Hepatocyte (in vitro differentiated cells): ENCODE data around the gene PIM3. TPM values are rescaled to one million over a fixed set of nuclear protein-coding genes. Genes with fewer than 3 reads are reported as not detected.

Experiments
- DNase-seq: peaks from one replicate; pipeline ENCODE4 v3.0.0-alpha.2; 2016; ENCODE audit warnings: low spot score
- H2AFZ ChIP-seq: fragments of 200-600 bp; sonication (generic); 2 replicates; pipeline ENCODE4 v1.6.0; 2016; ENCODE audit warnings: antibody characterized with exemption, mild to moderate bottlenecking
- H3K27ac ChIP-seq: fragments of 200-600 bp; sonication (generic); 2 replicates; pipeline ENCODE4 v1.5.1; 2016; ENCODE audit warnings: mild to moderate bottlenecking
- H3K27me3 ChIP-seq: fragments of 200-600 bp; sonication (generic); 2 replicates; pipeline ENCODE4 v1.6.1; 2016
- H3K36me3 ChIP-seq: fragments of 200-600 bp; sonication (generic); replicated peaks from 2 replicates; pipeline ENCODE4 v1.5.1; 2016; ENCODE audit warnings: low read depth; ENCODE audit not compliant: insufficient read depth
- H3K4me1 ChIP-seq: fragments of 200-600 bp; sonication (generic); 2 replicates; pipeline ENCODE4 v1.5.1; 2016; ENCODE audit warnings: mild to moderate bottlenecking, moderate library complexity; ENCODE audit not compliant: insufficient read depth
- H3K4me2 ChIP-seq: fragments of 200-600 bp; sonication (generic); 2 replicates; pipeline ENCODE4 v1.6.0; 2016
- H3K4me3 ChIP-seq: fragments of 200-600 bp; sonication (generic); 2 replicates; pipeline ENCODE4 v1.5.1; 2016; ENCODE audit warnings: mild to moderate bottlenecking
- H3K79me2 ChIP-seq: fragments of 200-600 bp; sonication (generic); 2 replicates; pipeline ENCODE4 v1.6.0; 2017; ENCODE audit warnings: mild to moderate bottlenecking
- H3K9me2 ChIP-seq: fragments of 200-600 bp; sonication (generic); replicated peaks from 2 replicates; pipeline ENCODE4 v1.6.0; 2017; ENCODE audit warnings: mild to moderate bottlenecking; ENCODE audit not compliant: insufficient read depth
- H3K9me3 ChIP-seq: fragments of 200-600 bp; sonication (generic); 2 replicates; pipeline ENCODE4 v1.5.1; 2016; ENCODE audit warnings: low read depth, mild to moderate bottlenecking
- H4K20me1 ChIP-seq: fragments of 200-600 bp; sonication (generic); 2 replicates; pipeline ENCODE4 v1.6.0; 2016; ENCODE audit warnings: mild to moderate bottlenecking; ENCODE audit not compliant: insufficient read depth, poor library complexity, severe bottlenecking
- CTCF ChIP-seq: fragments of 200-600 bp; sonication (generic); IDR thresholded peaks from 2 replicates; pipeline ENCODE4 v1.5.1; 2016; ENCODE audit warnings: antibody characterized with exemption, mild to moderate bottlenecking; ENCODE audit not compliant: poor library complexity
- EZH2 ChIP-seq: fragments of 200-600 bp; sonication (generic); IDR thresholded peaks from 2 replicates; pipeline ENCODE4 v1.6.1; 2016; ENCODE audit warnings: antibody characterized with exemption, mild to moderate bottlenecking, borderline replicate concordance
- EZH2phosphoT487 ChIP-seq: fragments of 200-600 bp; sonication (generic); IDR thresholded peaks from one replicate; pipeline ENCODE4 v1.6.1; 2018; ENCODE audit warnings: antibody characterized with exemption, mild to moderate bottlenecking, low read depth, moderate library complexity; ENCODE audit not compliant: unreplicated experiment, severe bottlenecking
- WGBS: methylation state at CpG from one replicate; pipeline ENCODE4 v1.1.6; 2016; ENCODE audit warnings: low lambda C conversion rate; ENCODE audit errors: missing lambda C conversion rate; 5-methylcytosine and 5-hydroxymethylcytosine counted together
- polyA plus RNA-seq: library from polyadenylated mRNA; unstranded; fragments of >200 nt; fragmentation: Nextera tagmentation; extraction: Ambion mirVana; gene quantifications from 2 replicates; pipeline ENCODE4 v1.2.1, GENCODE V29; 2016
- total RNA-seq: library from RNA; depleted of rRNA; stranded (reverse); fragments of >200 nt; gene quantifications from 2 replicates; pipeline ENCODE4 v1.2.3, GENCODE V29; 2014

Gene PIM3
- total and polyA plus RNA-seq, 2 experiments from 2014 or later, result 81.1 to 138 TPM

GRCh38 chr22:49970528-49971231, 10.1 kb downstream of the PIM3 start:
- peak overlapping the region; percentile 21 for H2AFZ ChIP-seq
- TF ChIP-seq EZH2 (no peak), EZH2phosphoT487 (no peak), CTCF (no peak)

DNA sequence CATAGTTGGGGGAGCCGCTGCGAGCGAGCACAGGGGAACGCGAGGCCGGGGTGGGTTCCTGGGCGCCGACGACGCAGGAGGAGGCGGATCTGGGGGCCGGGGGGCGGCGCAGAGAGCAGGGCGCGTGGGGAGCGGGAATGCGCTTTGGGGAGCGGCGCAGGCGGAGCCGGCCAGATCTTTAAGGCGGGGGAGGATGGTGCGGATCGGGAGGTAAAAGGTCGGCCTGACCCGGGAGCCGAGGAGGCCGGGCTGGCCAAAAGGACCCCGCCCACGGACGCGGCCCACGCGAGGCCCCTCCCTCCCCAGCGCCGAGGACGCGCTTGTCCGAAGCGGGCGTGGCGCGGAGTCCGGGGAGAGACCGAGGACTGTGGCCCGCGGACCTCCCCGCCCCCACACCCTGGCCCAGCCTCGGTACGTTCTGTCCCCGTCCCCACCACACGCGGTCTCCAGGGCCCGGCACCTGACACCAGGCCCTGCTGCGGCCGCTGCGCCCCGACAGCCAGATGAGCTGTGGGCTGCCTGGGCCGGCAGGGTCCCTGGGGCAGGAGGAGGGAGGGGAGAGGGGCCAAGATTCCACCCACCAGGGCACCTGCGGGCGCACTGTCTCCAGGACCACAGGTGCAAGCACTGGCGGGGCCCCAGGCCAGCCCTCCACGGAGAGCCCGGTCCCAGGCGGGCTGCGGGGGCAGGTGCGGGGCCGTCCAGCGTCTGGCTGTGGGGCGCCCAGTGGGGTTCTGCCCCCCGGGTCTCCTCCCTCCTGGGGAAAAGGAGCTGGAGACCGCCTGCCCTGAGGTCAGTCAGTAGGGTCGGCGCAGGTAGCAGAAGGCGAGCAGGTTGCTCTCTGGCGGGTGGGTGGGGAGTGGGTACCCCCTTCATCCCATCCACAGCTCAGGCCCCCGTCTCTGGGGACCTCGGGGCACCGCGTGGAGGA, 10.9 kb downstream of the PIM3 start:
- Histone ChIP-seq H3K27ac (peak overlapping the region; percentile 92), H3K4me2 (peak overlapping the region; percentile 75), H3K9me3 (no peaks in the 10 kb centered on the region), H3K27me3 (no peaks in the 10 kb centered on the region), H3K9me2 (no peaks in the 10 kb centered on the region), H2AFZ (peak overlapping the region; percentile 21), H3K4me3 (peak overlapping the region; percentile 5), H3K36me3 (no peaks in the 10 kb centered on the region), H3K4me1 (peaks cover 31% of the 10 kb centered on the region), H3K79me2 (no peaks in the 10 kb centered on the region), H4K20me1 (no peaks in the 10 kb centered on the region)
- DNase-seq, result peak; percentile 91
- 19% methylated on average over 24 of the region's 81 CpGs for WGBS
- TF ChIP-seq EZH2 (no peak), EZH2phosphoT487 (no peak), CTCF (no peak)

More at GRCh38 chr22:49970528-49971231, 10.1 kb downstream of the PIM3 start:
- peak overlapping the region; percentile 92 for H3K27ac ChIP-seq
- H3K27me3 ChIP-seq, result no peaks in the 10 kb centered on the region
- 18% methylated on average over 28 of the region's 32 CpGs for WGBS
- H3K36me3 ChIP-seq, result no peaks in the 10 kb centered on the region
- H3K4me1 ChIP-seq, result peaks cover 39% of the 10 kb centered on the region
- H4K20me1 ChIP-seq, result no peaks in the 10 kb centered on the region
- peak; percentile 98 for DNase-seq
- peak overlapping the region; percentile 5 for H3K4me3 ChIP-seq
- no peaks in the 10 kb centered on the region for H3K9me2 ChIP-seq
- peak overlapping the region; percentile 75 for H3K4me2 ChIP-seq
- no peaks in the 10 kb centered on the region for H3K79me2 ChIP-seq
- no peaks in the 10 kb centered on the region for H3K9me3 ChIP-seq

DNA sequence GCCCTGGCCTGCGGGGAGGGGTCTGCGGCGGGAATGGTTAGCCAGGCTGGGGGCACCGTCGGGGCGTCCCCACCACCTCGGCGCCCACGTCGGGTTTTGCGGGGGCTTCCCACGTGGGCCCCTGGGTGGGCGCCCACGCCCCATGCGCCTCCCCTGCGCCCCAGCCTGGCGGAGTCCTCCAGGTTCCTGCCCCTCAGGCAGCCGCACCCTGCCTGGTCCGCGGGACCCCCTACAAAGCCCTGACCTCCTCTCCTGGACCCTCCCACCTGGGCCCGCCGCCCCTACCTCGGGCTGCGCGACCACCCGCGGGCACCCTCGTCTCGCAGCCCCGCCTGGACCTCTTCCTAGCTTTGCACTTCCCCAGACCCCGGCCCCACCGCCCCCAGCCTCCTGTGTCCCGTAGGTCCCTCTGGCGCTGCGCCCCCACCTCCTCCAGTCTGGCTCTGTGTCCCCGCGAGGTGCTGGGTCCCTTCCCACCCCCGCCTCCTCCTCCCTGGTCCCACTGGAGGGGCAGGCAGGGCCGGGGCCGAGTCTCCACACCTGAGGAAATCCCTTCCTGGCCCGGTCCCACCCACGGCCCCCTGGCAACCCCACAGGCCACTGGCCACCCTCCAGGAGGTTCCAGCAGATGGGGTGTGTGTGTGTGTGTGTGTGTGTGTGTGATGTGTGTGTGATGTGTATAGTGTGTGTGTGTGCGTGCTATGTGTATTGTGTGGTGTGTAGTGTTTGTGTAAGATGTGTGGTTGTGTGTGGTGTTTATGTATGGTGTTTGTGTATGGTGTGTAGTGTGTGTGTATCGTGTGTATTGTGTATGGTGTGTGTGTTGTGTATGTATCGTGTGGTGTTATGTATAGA, 11.8 kb downstream of the PIM3 start:
- Histone ChIP-seq H3K79me2 (no peaks in the 10 kb centered on the region), H3K27ac (no peak overlapping the region), H2AFZ (no peak overlapping the region), H3K27me3 (no peaks in the 10 kb centered on the region), H4K20me1 (no peaks in the 10 kb centered on the region), H3K9me2 (no peaks in the 10 kb centered on the region), H3K4me3 (no peak overlapping the region), H3K9me3 (no peaks in the 10 kb centered on the region), H3K4me1 (peaks cover 22% of the 10 kb centered on the region), H3K36me3 (no peaks in the 10 kb centered on the region), H3K4me2 (peak overlapping the region; percentile 75)
- WGBS, result 80% methylated on average over 10 of the region's 45 CpGs
- TF ChIP-seq CTCF, result no peak
- TF ChIP-seq EZH2, result no peak
- TF ChIP-seq EZH2phosphoT487, result no peak
- DNase-seq, result peak; percentile 30
